Eye (tissue), 1 donor: ENCODE results near the gene SCAMP5.
A peak's percentile ranks its signal among the peaks of the same experiment; 100 is the strongest.

Experiments
- DNase-seq: peaks from one replicate; pipeline ENCODE4 v3.0.0-alpha.2; 2015

Gene SCAMP5

GRCh38 chr15:74995182-74995778 lies at the start of gene SCAMP5:
TSS of gene SCAMP5 (plus strand) at chr15:74995563. CDS start at chr15:75011840, 16,277 bp downstream.
- peak; percentile 98 for DNase-seq

- peak; percentile 96 for DNase-seq
Observed at GRCh38 chr15:74950078-74950908, 45.1 kb upstream of the SCAMP5 start.

- DNase-seq, result no peak
Observed at GRCh38 chr15:74951006-74951405, 44.4 kb upstream of the SCAMP5 start.

GRCh38 chr15:74954515-74954914 lies 40.8 kb upstream of the SCAMP5 start:
- no peak for DNase-seq

- no peak for DNase-seq
Observed at GRCh38 chr15:74955017-74955416, 40.3 kb upstream of the SCAMP5 start.

GRCh38 chr15:74955796-74956647 lies 39.3 kb upstream of the SCAMP5 start:
- peak; percentile 87 for DNase-seq

- peak; percentile 78 for DNase-seq
Observed at GRCh38 chr15:74956648-74957475, 38.5 kb upstream of the SCAMP5 start, which contains the start of gene RPP25. TSS of gene RPP25 (minus strand) at chr15:74956772. CDS start at chr15:74956583, 189 bp downstream.

GRCh38 chr15:74957476-74958035 lies 37.8 kb upstream of the SCAMP5 start:
- DNase-seq, result no peak

GRCh38 chr15:74958320-74958907 lies 36.9 kb upstream of the SCAMP5 start:
- DNase-seq, result peak; percentile 67

GRCh38 chr15:74958908-74959585 lies 36.3 kb upstream of the SCAMP5 start:
- peak; percentile 74 for DNase-seq

GRCh38 chr15:74959586-74959939 lies 35.8 kb upstream of the SCAMP5 start:
- no peak for DNase-seq

GRCh38 chr15:74960286-74960685 lies 35.1 kb upstream of the SCAMP5 start:
- DNase-seq, result no peak

- DNase-seq, result no peak
Observed at GRCh38 chr15:74960995-74961588, 34.3 kb upstream of the SCAMP5 start.

- no peak for DNase-seq
Observed at GRCh38 chr15:74961616-74962015, 33.7 kb upstream of the SCAMP5 start.

- no peak for DNase-seq
Observed at GRCh38 chr15:74962219-74962618, 33.1 kb upstream of the SCAMP5 start.

- no peak for DNase-seq
Observed at GRCh38 chr15:74962671-74963070, 32.7 kb upstream of the SCAMP5 start.

GRCh38 chr15:74963213-74963612 lies 32.1 kb upstream of the SCAMP5 start:
- DNase-seq, result no peak

- DNase-seq, result peak; percentile 33
Observed at GRCh38 chr15:74964794-74965193, 30.6 kb upstream of the SCAMP5 start.

- no peak for DNase-seq
Observed at GRCh38 chr15:74967670-74968069, 27.7 kb upstream of the SCAMP5 start.

GRCh38 chr15:74976159-74976558 lies 19.2 kb upstream of the SCAMP5 start:
- DNase-seq, result no peak

GRCh38 chr15:74977599-74977998 lies 17.8 kb upstream of the SCAMP5 start:
- DNase-seq, result no peak
